HEK293 (cell line): Measurements from ENCODE around the gene KLHL12.

ENCODE experiments used
- CTCF ChIA-PET: fragments of 350-600 bp; formaldehyde crosslinking; extraction: SDS; loops from one replicate; lab custom pipeline; 2021; ENCODE audit warnings: antibody characterized with exemption; lab: Yijun Ruan, JAX
- POLR2A ChIA-PET: fragments of 300-600 bp; formaldehyde crosslinking; extraction: SDS; loops from one replicate; lab custom pipeline; 2020; ENCODE audit warnings: antibody characterized with exemption, inconsistent platforms; lab: Yijun Ruan, JAX
- H3K27ac ChIP-seq: fragments of 200-500 bp; sonication (Bioruptor generic); 2 replicates; pipeline ENCODE4 v1.5.1; 2014; ENCODE audit warnings: low read depth, low read length, control low read depth, inconsistent platforms; ENCODE audit errors: extremely low read depth
- H3K36me3 ChIP-seq, 2 experiments: fragments of 200-500 bp in 1 of 2; sonication (Bioruptor generic) in 1 of 2; 1 replicate in 1 of 2; 2 replicates in 1 of 2; pipeline ENCODE4 v1.5.1; 2014 to 2017; ENCODE audit warnings: inconsistent platforms in 2 of 2, low read length in 2 of 2; ENCODE audit not compliant: control insufficient read depth in 2 of 2, insufficient read depth in 1 of 2
- H3K4me1 ChIP-seq: fragments of 200-500 bp; sonication (Bioruptor generic); 2 replicates; pipeline ENCODE4 v1.5.1; 2014; ENCODE audit warnings: mild to moderate bottlenecking, low read length, inconsistent platforms; ENCODE audit not compliant: control insufficient read depth, insufficient read depth
- H3K4me3 ChIP-seq: 2 replicates; pipeline ENCODE4 v1.5.1; 2011; ENCODE audit warnings: low read depth, mild to moderate bottlenecking, control low read depth, low read length, moderate library complexity
- H3K9me3 ChIP-seq: fragments of 200-500 bp; sonication (Bioruptor generic); 2 replicates; pipeline ENCODE4 v1.5.1; 2014; ENCODE audit warnings: low read depth, low read length, inconsistent platforms; ENCODE audit not compliant: control insufficient read depth, insufficient read depth
- SP2 ChIP-seq: fragments of 450-650 bp; formaldehyde crosslinking; IDR thresholded peaks from 2 replicates; pipeline ENCODE4 v1.5.1; 2016; ENCODE audit warnings: missing biosample characterization, missing genetic modification characterization
- TCF7L2 ChIP-seq: IDR thresholded peaks from 2 replicates; pipeline ENCODE4 v1.6.1; 2011; ENCODE audit warnings: low read depth, mild to moderate bottlenecking, inconsistent platforms, low read length, moderate library complexity, borderline replicate concordance
- ZNF10 ChIP-seq: fragments of 450-650 bp; formaldehyde crosslinking; IDR thresholded peaks from 2 replicates; pipeline ENCODE4 v1.5.1; 2017; ENCODE audit warnings: missing biosample characterization, missing genetic modification characterization
- ZNF223 ChIP-seq: fragments of 450-650 bp; formaldehyde crosslinking; IDR thresholded peaks from 2 replicates; pipeline ENCODE4 v1.5.1; 2016; ENCODE audit warnings: missing biosample characterization, missing genetic modification characterization
- ZNF23 ChIP-seq: fragments of 450-650 bp; formaldehyde crosslinking; IDR thresholded peaks from 2 replicates; pipeline ENCODE4 v1.5.1; 2016; ENCODE audit warnings: missing biosample characterization, missing genetic modification characterization, borderline replicate concordance
- ZNF324 ChIP-seq: fragments of 450-650 bp; formaldehyde crosslinking; IDR thresholded peaks from 2 replicates; pipeline ENCODE4 v1.5.1; 2016; ENCODE audit warnings: missing biosample characterization, missing genetic modification characterization
- ZNF354C ChIP-seq: fragments of 450-650 bp; formaldehyde crosslinking; IDR thresholded peaks from 2 replicates; pipeline ENCODE4 v1.5.1; 2016; ENCODE audit warnings: missing biosample characterization, missing genetic modification characterization, low read depth, borderline replicate concordance
- ZNF416 ChIP-seq: fragments of 450-650 bp; formaldehyde crosslinking; IDR thresholded peaks from 2 replicates; pipeline ENCODE4 v1.5.1; 2016; ENCODE audit warnings: missing biosample characterization, missing genetic modification characterization
- ZNF555 ChIP-seq: fragments of 450-650 bp; formaldehyde crosslinking; conservative IDR thresholded peaks from 2 replicates; pipeline ENCODE4 v1.5.1; 2017; ENCODE audit warnings: missing biosample characterization, mild to moderate bottlenecking, missing genetic modification characterization, inconsistent platforms
- ZNF600 ChIP-seq: fragments of 450-650 bp; formaldehyde crosslinking; IDR thresholded peaks from 2 replicates; pipeline ENCODE4 v1.5.1; 2016; ENCODE audit warnings: missing biosample characterization, missing genetic modification characterization
- ZNF747 ChIP-seq: fragments of 450-650 bp; formaldehyde crosslinking; IDR thresholded peaks from 2 replicates; pipeline ENCODE4 v1.5.1; 2016; ENCODE audit warnings: missing biosample characterization, missing genetic modification characterization
- ZNF830 ChIP-seq: fragments of 450-650 bp; IDR thresholded peaks from 2 replicates; pipeline ENCODE4 v1.5.0; 2018; ENCODE audit warnings: missing biosample characterization, missing genetic modification characterization, low read depth, mild to moderate bottlenecking, moderate library complexity
- TF ChIP-seq, protein P1 (sequence below): fragments of 450-650 bp; formaldehyde crosslinking; IDR thresholded peaks from 2 replicates; pipeline ENCODE4 v1.5.1; 2016; ENCODE audit warnings: missing biosample characterization, missing genetic modification characterization
- TF ChIP-seq, protein P2 (sequence below): fragments of 450-650 bp; formaldehyde crosslinking; IDR thresholded peaks from 2 replicates; pipeline ENCODE4 v1.5.1; 2016; ENCODE audit warnings: missing biosample characterization, missing genetic modification characterization
- TF ChIP-seq, protein P3 (sequence below): fragments of 450-650 bp; formaldehyde crosslinking; IDR thresholded peaks from 2 replicates; pipeline ENCODE4 v1.5.1; 2016; ENCODE audit warnings: missing biosample characterization, missing genetic modification characterization
- TF ChIP-seq, protein P4 (sequence below): fragments of 450-650 bp; formaldehyde crosslinking; IDR thresholded peaks from 2 replicates; pipeline ENCODE4 v1.5.1; 2016; ENCODE audit warnings: missing biosample characterization, missing genetic modification characterization

The KLHL12 gene

DNA sequence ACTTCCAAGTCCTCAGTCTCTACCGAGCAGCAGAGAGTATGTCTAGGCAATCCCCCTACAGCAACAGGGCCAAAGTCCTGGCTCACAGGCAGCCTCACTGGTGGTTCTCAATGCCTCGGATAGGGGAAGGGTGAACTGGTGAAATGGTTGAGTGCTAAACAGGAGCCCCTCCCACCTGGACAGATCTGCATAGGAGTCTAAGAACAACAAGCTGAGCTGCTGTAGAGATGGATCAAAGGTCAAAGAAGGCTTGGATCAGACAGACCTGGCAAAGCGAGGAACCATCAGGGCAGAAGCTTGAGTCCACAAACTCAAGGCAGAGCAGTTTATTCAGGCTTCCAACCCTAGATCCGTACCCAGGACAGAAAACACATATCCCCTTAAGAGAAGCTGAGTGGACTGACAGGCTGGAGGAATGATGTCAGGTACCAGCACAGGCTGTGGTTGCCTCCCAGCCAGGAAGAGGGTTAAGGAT is 69.9 kb downstream of the KLHL12 start:
- ChIA-PET CTCF (interaction anchor here (0.9 kb wide), 1 partner anchor 143 kb away, joined by 3 read pairs; no protein-coding TSS in a partner anchor), POLR2A (interaction anchor here (0.6 kb wide), 1 partner anchor 9 kb away, joined by 3 read pairs; no protein-coding TSS in a partner anchor)
- Histone ChIP-seq H3K4me1 (peaks cover 3% of the 10 kb centered on the region), H3K4me3 (no peak overlapping the region), H3K27ac (no peak overlapping the region), H3K36me3 (peaks cover 0 to 13% of the 10 kb centered on the region in 2 experiments; a peak in 1 of 3 replicates), H3K9me3 (no peaks in the 10 kb centered on the region)
- no peak for TF ChIP-seq ZNF324 (tag by site-specific recombination)
- TF ChIP-seq ZNF600 (tag by site-specific recombination), result peak; percentile 58; the same call in 1 of the 2 replicates

DNA sequence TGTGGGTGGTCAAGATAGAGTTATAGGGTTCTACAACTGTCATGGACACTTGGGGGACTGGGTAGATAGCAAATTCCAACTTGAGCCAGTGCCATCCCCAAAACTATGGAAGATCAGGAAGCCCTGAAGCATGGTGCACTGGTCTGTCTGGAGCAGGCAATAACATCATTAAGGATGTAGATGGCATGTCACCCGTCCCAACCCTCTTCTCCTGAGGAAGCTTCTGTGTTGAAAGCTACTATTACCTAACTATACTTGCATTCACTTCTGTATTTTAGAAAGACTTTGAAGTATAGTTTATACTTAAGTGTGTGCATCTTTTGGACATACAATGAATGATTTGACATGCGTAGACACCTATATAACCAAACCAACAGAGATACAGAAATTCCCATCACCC is 71.0 kb downstream of the KLHL12 start:
- POLR2A ChIA-PET, result no interaction called here
- Histone ChIP-seq H3K27ac (no peak overlapping the region), H3K36me3 (peaks cover 0 to 13% of the 10 kb centered on the region in 2 experiments; a peak in 1 of 3 replicates), H3K9me3 (no peaks in the 10 kb centered on the region), H3K4me3 (no peak overlapping the region), H3K4me1 (peaks cover 3% of the 10 kb centered on the region)
- TF ChIP-seq, protein P1, sequence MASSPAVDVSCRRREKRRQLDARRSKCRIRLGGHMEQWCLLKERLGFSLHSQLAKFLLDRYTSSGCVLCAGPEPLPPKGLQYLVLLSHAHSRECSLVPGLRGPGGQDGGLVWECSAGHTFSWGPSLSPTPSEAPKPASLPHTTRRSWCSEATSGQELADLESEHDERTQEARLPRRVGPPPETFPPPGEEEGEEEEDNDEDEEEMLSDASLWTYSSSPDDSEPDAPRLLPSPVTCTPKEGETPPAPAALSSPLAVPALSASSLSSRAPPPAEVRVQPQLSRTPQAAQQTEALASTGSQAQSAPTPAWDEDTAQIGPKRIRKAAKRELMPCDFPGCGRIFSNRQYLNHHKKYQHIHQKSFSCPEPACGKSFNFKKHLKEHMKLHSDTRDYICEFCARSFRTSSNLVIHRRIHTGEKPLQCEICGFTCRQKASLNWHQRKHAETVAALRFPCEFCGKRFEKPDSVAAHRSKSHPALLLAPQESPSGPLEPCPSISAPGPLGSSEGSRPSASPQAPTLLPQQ, result no peak
- TF ChIP-seq ZNF10 (tag by site-specific recombination) (no peak), ZNF324 (tag by site-specific recombination) (no peak), TCF7L2 (no peak), ZNF354C (tag by site-specific recombination) (no peak), ZNF223 (tag by site-specific recombination) (no peak), ZNF555 (tag by site-specific recombination) (no peak), SP2 (no peak)
- TF ChIP-seq, protein P2, sequence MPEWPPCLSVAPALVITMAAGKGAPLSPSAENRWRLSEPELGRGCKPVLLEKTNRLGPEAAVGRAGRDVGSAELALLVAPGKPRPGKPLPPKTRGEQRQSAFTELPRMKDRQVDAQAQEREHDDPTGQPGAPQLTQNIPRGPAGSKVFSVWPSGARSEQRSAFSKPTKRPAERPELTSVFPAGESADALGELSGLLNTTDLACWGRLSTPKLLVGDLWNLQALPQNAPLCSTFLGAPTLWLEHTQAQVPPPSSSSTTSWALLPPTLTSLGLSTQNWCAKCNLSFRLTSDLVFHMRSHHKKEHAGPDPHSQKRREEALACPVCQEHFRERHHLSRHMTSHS, result no peak
- TF ChIP-seq, protein P3, sequence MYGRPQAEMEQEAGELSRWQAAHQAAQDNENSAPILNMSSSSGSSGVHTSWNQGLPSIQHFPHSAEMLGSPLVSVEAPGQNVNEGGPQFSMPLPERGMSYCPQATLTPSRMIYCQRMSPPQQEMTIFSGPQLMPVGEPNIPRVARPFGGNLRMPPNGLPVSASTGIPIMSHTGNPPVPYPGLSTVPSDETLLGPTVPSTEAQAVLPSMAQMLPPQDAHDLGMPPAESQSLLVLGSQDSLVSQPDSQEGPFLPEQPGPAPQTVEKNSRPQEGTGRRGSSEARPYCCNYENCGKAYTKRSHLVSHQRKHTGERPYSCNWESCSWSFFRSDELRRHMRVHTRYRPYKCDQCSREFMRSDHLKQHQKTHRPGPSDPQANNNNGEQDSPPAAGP (tag by site-specific recombination), result no peak
- CTCF ChIA-PET, result interaction anchor here (0.6 to 0.9 kb wide), 2 partner anchors 13 to 540 kb away, joined by 3 to 6 read pairs; no protein-coding TSS in a partner anchor

DNA sequence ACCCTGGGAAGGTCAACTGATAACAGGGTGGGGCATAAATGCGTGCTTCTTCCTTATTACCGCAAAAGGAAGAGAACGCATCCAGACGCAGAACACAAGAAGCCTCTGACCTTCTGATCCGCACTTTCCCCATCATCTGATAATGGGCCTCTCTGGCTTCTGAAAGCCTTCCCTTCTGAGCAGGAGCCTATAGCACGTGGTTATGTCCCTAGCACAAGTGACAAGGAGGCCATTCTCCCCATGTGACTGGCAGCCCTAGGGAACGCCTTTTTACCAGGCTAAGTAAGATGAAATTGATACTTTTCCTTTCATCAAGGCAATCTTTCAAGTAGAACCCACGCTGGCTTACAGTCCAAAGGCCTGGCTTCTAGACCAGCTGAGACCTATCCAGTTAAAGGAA is 72.2 kb downstream of the KLHL12 start:
- Histone ChIP-seq H3K4me1 (no peaks in the 10 kb centered on the region), H3K4me3 (no peak overlapping the region), H3K36me3 (peaks cover 0 to 13% of the 10 kb centered on the region in 2 experiments; a peak in 1 of 3 replicates), H3K9me3 (no peaks in the 10 kb centered on the region), H3K27ac (no peak overlapping the region)
- ChIA-PET CTCF (interaction anchor here (0.6 to 2.2 kb wide), 3 partner anchors 12 to 130 kb away, joined by 3 to 8 read pairs (median 3); no protein-coding TSS in a partner anchor), POLR2A (no interaction called here)
- TF ChIP-seq ZNF416 (tag by site-specific recombination) (no peak), ZNF23 (tag by site-specific recombination) (no peak), ZNF830 (tag by site-specific recombination) (no peak), ZNF747 (tag by site-specific recombination) (no peak)
- TF ChIP-seq, protein P4, sequence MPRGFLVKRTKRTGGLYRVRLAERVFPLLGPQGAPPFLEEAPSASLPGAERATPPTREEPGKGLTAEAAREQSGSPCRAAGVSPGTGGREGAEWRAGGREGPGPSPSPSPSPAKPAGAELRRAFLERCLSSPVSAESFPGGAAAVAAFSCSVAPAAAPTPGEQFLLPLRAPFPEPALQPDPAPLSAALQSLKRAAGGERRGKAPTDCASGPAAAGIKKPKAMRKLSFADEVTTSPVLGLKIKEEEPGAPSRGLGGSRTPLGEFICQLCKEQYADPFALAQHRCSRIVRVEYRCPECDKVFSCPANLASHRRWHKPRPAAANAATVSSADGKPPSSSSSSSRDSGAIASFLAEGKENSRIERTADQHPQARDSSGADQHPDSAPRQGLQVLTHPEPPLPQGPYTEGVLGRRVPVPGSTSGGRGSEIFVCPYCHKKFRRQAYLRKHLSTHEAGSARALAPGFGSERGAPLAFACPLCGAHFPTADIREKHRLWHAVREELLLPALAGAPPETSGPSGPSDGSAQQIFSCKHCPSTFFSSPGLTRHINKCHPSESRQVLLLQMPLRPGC (tag by site-specific recombination), result no peak
